ENCODE results near the gene CYTL1. TPM values are rescaled to one million over a fixed set of nuclear protein-coding genes. Genes with fewer than 3 reads are reported as not detected.

Gene CYTL1
- total and polyA plus RNA-seq, 2 of the 13 experiments (the other 11 are each of a cell fraction or from before 2014, with no cell fraction given): not detected

DNA sequence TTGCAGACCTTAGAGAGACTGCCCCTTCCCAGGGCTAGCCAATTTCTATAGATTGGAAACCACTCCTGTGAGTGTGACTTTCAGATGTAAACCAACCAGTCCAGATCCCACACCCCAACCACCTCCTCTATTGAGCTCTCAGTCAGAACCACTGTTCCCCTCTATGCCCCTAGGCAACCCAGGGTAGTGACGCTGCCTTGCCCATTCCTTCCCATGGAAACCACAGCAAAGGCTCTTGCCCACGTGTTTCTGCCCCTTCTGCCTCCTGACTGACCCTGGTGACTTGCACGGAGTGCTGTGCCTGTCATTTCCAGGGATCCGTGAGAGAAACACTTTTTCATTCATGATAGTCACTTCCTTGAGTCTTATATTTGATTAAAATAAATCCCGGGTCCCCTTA lies 32.4 kb downstream of the CYTL1 start:
- CTCF ChIA-PET (ENCODE audit: low intra/inter-chr PET ratio, low total read pairs): no interaction called here
- H3K27me3 ChIP-seq (ENCODE audit: control insufficient read depth in 1 of 2, insufficient read depth in 2 of 2, low read length in 2 of 2): peaks cover 6 to 11% of the 10 kb centered on the region in 2 experiments; a peak in 4 of 5 replicates
- H2AFZ ChIP-seq (ENCODE audit: low read length): no peak overlapping the region
- H3K27ac ChIP-seq (ENCODE audit: extremely low read length, insufficient read depth, low read length): no peak overlapping the region
- H3K4me3 ChIP-seq (replicated peaks in 1 of 3; ENCODE audit: insufficient read depth in 1 of 3, low read depth in 2 of 3, low read length in 3 of 3): no peak overlapping the region
- H3K4me1 ChIP-seq (ENCODE audit: insufficient read depth, low read length): no peaks in the 10 kb centered on the region
- H3K4me2 ChIP-seq (ENCODE audit: low read depth, low read length): no peak overlapping the region
- no peaks in the 10 kb centered on the region for H3K79me2 ChIP-seq (ENCODE audit: insufficient read depth, low read length)
- H3K9me3 ChIP-seq (ENCODE audit: low read length): no peaks in the 10 kb centered on the region
- in situ Hi-C loops (cut with HindIII; ENCODE audit: extremely low pct_ligation_motif_present, low pct_unique_long_range_greater_than_20kb) (loop anchor here (25.0 kb wide), 1 partner anchor 825 kb away; no protein-coding TSS in a partner anchor), intact Hi-C loops (cut with micrococcal nuclease; ENCODE audit: unreplicated experiment) (no loop called here)
- no peaks in the 10 kb centered on the region for H4K20me1 ChIP-seq (ENCODE audit: insufficient read depth, low read length)
- DNase-seq (ENCODE audit: low spot score) (no peak), FAIRE-seq (no peak), ATAC-seq (no peak)
- POLR2A ChIA-PET: no interaction called here
- BruUV-seq (replicated peaks): no TSS peak
- 42% methylated on average over 5 of the region's 5 CpGs for WGBS (ENCODE audit: low lambda C conversion rate)
- no peaks in the 10 kb centered on the region for H3K36me3 ChIP-seq (replicated peaks in 1 of 2; ENCODE audit: control insufficient read depth in 1 of 2, insufficient read depth in 2 of 2, low read length in 2 of 2)
- no peak overlapping the region for H3K9ac ChIP-seq (ENCODE audit: insufficient read depth, low read depth, low read length)
- no peak for TF ChIP-seq NR2F2 (IDR thresholded peaks at IDR 0.05; ENCODE audit: borderline replicate concordance, low read depth)
- no peak for TF ChIP-seq SNAPC2 (CRISPR knock-in tag; IDR thresholded peaks at IDR 0.05)
- TF ChIP-seq NR2F6 (IDR thresholded peaks at IDR 0.05): no peak
- no peak for TF ChIP-seq NR2F6 (CRISPR knock-in tag; IDR thresholded peaks at IDR 0.05)
- TF ChIP-seq, protein P1, sequence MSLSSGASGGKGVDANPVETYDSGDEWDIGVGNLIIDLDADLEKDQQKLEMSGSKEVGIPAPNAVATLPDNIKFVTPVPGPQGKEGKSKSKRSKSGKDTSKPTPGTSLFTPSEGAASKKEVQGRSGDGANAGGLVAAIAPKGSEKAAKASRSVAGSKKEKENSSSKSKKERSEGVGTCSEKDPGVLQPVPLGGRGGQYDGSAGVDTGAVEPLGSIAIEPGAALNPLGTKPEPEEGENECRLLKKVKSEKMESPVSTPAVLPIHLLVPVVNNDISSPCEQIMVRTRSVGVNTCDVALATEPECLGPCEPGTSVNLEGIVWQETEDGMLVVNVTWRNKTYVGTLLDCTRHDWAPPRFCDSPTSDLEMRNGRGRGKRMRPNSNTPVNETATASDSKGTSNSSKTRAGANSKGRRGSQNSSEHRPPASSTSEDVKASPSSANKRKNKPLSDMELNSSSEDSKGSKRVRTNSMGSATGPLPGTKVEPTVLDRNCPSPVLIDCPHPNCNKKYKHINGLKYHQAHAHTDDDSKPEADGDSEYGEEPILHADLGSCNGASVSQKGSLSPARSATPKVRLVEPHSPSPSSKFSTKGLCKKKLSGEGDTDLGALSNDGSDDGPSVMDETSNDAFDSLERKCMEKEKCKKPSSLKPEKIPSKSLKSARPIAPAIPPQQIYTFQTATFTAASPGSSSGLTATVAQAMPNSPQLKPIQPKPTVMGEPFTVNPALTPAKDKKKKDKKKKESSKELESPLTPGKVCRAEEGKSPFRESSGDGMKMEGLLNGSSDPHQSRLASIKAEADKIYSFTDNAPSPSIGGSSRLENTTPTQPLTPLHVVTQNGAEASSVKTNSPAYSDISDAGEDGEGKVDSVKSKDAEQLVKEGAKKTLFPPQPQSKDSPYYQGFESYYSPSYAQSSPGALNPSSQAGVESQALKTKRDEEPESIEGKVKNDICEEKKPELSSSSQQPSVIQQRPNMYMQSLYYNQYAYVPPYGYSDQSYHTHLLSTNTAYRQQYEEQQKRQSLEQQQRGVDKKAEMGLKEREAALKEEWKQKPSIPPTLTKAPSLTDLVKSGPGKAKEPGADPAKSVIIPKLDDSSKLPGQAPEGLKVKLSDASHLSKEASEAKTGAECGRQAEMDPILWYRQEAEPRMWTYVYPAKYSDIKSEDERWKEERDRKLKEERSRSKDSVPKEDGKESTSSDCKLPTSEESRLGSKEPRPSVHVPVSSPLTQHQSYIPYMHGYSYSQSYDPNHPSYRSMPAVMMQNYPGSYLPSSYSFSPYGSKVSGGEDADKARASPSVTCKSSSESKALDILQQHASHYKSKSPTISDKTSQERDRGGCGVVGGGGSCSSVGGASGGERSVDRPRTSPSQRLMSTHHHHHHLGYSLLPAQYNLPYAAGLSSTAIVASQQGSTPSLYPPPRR (CRISPR knock-in tag; IDR thresholded peaks at IDR 0.05; ENCODE audit: borderline replicate concordance): no peak
- TF ChIP-seq ZNF333 (CRISPR knock-in tag; IDR thresholded peaks at IDR 0.05; ENCODE audit: borderline replicate concordance): no peak
- no peak for TF ChIP-seq ZNF772 (CRISPR knock-in tag; IDR thresholded peaks at IDR 0.05)
- TF ChIP-seq ZNF670 (CRISPR knock-in tag; IDR thresholded peaks at IDR 0.05; ENCODE audit: borderline replicate concordance): no peak
- TF ChIP-seq GPBP1L1 (CRISPR knock-in tag; IDR thresholded peaks at IDR 0.05): no peak
- TF ChIP-seq, protein P2, sequence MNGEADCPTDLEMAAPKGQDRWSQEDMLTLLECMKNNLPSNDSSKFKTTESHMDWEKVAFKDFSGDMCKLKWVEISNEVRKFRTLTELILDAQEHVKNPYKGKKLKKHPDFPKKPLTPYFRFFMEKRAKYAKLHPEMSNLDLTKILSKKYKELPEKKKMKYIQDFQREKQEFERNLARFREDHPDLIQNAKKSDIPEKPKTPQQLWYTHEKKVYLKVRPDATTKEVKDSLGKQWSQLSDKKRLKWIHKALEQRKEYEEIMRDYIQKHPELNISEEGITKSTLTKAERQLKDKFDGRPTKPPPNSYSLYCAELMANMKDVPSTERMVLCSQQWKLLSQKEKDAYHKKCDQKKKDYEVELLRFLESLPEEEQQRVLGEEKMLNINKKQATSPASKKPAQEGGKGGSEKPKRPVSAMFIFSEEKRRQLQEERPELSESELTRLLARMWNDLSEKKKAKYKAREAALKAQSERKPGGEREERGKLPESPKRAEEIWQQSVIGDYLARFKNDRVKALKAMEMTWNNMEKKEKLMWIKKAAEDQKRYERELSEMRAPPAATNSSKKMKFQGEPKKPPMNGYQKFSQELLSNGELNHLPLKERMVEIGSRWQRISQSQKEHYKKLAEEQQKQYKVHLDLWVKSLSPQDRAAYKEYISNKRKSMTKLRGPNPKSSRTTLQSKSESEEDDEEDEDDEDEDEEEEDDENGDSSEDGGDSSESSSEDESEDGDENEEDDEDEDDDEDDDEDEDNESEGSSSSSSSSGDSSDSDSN (CRISPR knock-in tag; IDR thresholded peaks at IDR 0.05): no peak
- no peak for TF ChIP-seq PCBP2 (optimal IDR thresholded peaks at IDR 0.05; ENCODE audit: low read depth, low read length, poor library complexity, severe bottlenecking)
- no peak for TF ChIP-seq ZNF501 (CRISPR knock-in tag; IDR thresholded peaks at IDR 0.05)
- no peak for TF ChIP-seq ZZZ3 (CRISPR knock-in tag; IDR thresholded peaks at IDR 0.05; ENCODE audit: borderline replicate concordance)
- TF ChIP-seq MED13 (CRISPR knock-in tag; IDR thresholded peaks at IDR 0.05): no peak
- TF ChIP-seq ZSCAN21 (CRISPR knock-in tag; IDR thresholded peaks at IDR 0.05; ENCODE audit: borderline replicate concordance): no peak
- TF ChIP-seq ZNF678 (CRISPR knock-in tag; IDR thresholded peaks at IDR 0.05): no peak
- TF ChIP-seq KLF6 (CRISPR knock-in tag; IDR thresholded peaks at IDR 0.05): no peak
- TF ChIP-seq HNRNPL (IDR thresholded peaks at IDR 0.05; ENCODE audit: low read depth, low read length): no peak
